GM18907 (cell line): ENCODE results near the gene RMND1.
"Not testable (repeated sequence)": the region's sequence is repeated elsewhere in the genome, so short reads cannot be mapped to it uniquely, and the experiment has no call there.

Experiments used
- ATAC-seq: cut with Tn5 transposase; IDR thresholded peaks from one replicate; pipeline ENCODE4 v1.9.1; 2021; ENCODE audit warnings: mild to moderate bottlenecking, moderate library complexity; ENCODE audit not compliant: unreplicated experiment

Gene RMND1

GRCh38 chr6:151387175-151387970 lies 64.6 kb downstream of the RMND1 start:
- no peak for ATAC-seq

GRCh38 chr6:151385177-151385576 lies 66.7 kb downstream of the RMND1 start:
- no peak for ATAC-seq

- no peak for ATAC-seq
Measured at GRCh38 chr6:151384151-151384550, 67.8 kb downstream of the RMND1 start.

GRCh38 chr6:151382631-151383030 lies 69.3 kb downstream of the RMND1 start:
- not testable (repeated sequence) for ATAC-seq

GRCh38 chr6:151381722-151382121 lies 70.2 kb downstream of the RMND1 start:
- ATAC-seq, result no peak

- ATAC-seq, result no peak
Measured at GRCh38 chr6:151380848-151381205, 71.1 kb downstream of the RMND1 start.

GRCh38 chr6:151379933-151380847 lies 71.7 kb downstream of the RMND1 start:
- ATAC-seq, result peak; percentile 73

- ATAC-seq, result no peak
Measured at GRCh38 chr6:151377095-151377494, 74.8 kb downstream of the RMND1 start.

GRCh38 chr6:151376440-151376839 lies 75.5 kb downstream of the RMND1 start:
- ATAC-seq, result no peak

- no peak for ATAC-seq
Measured at GRCh38 chr6:151375833-151376232, 76.1 kb downstream of the RMND1 start.

- ATAC-seq, result no peak
Measured at GRCh38 chr6:151374036-151374683, 77.8 kb downstream of the RMND1 start.

GRCh38 chr6:151372164-151372563 lies 79.8 kb downstream of the RMND1 start:
- ATAC-seq, result no peak

- ATAC-seq, result no peak
Measured at GRCh38 chr6:151370509-151371078, 81.3 kb downstream of the RMND1 start.

- ATAC-seq, result no peak
Measured at GRCh38 chr6:151365233-151365632, 86.7 kb downstream of the RMND1 start.

GRCh38 chr6:151359486-151359885 lies 92.4 kb downstream of the RMND1 start:
- no peak for ATAC-seq

- no peak for ATAC-seq
Measured at GRCh38 chr6:151358475-151358874, 93.5 kb downstream of the RMND1 start.

- no peak for ATAC-seq
Measured at GRCh38 chr6:151357758-151358436, 94.0 kb downstream of the RMND1 start.

- not testable (repeated sequence) for ATAC-seq
Measured at GRCh38 chr6:151356983-151357382, 94.9 kb downstream of the RMND1 start.
